ENCODE data around the gene ENTPD2. TPM values are rescaled to one million over a fixed set of nuclear protein-coding genes. Genes with fewer than 3 reads are reported as not detected.
A peak's percentile ranks its signal among the peaks of the same experiment; 100 is the strongest.

ENTPD2 gene
- total and polyA plus RNA-seq, 4 donors: 0.09 to 0.40 (median 0.21) TPM

GRCh38 chr9:137048655-137049543 lies 5.0 kb downstream of the ENTPD2 start:
- no peak overlapping the region for H3K27ac ChIP-seq (ENCODE audit: low read depth in 1 of 2, low read length in 2 of 2)
- no peak overlapping the region for H3K9ac ChIP-seq (ENCODE audit: low read depth in 1 of 2, low read length in 2 of 2)
- DNase-seq (ENCODE audit: low spot score): no peak
- H3K4me1 ChIP-seq (ENCODE audit: control insufficient read depth in 4 of 4, insufficient read depth in 4 of 4, low read length in 3 of 4): peaks cover 0 to 40% (median 9%) of the 10 kb centered on the region in 4 donors
- no peaks in the 10 kb centered on the region for H3K9me3 ChIP-seq (ENCODE audit: control insufficient read depth in 4 of 4, low read length in 3 of 4)
- no peak for TF ChIP-seq EGR1 (IDR thresholded peaks at IDR 0.05; ENCODE audit: low read depth in 2 of 2)
- H3K4me3 ChIP-seq (ENCODE audit: low read depth in 1 of 3, low read length in 3 of 3): no peak overlapping the region
- 33% methylated on average over 72 of the region's 72 CpGs for WGBS
- H3K27me3 ChIP-seq (ENCODE audit: control insufficient read depth in 4 of 4, insufficient read depth in 4 of 4, low read length in 3 of 4): peaks cover 6 to 14% (median 8%) of the 10 kb centered on the region in 4 donors
- no peaks in the 10 kb centered on the region for H3K36me3 ChIP-seq (ENCODE audit: control insufficient read depth in 4 of 4, insufficient read depth in 3 of 4, low read depth in 1 of 4, low read length in 3 of 4)

GRCh38 chr9:137046088-137046787 lies 7.6 kb downstream of the ENTPD2 start, which contains the start of gene NPDC1:
Gene NPDC1, minus strand, starts transcription at chr9:137046177. Its CDS starts 188 bp downstream, at chr9:137045989.
- Histone ChIP-seq H3K9me3 (ENCODE audit: control insufficient read depth in 4 of 4, low read length in 3 of 4) (no peaks in the 10 kb centered on the region), H3K4me1 (ENCODE audit: control insufficient read depth in 4 of 4, insufficient read depth in 4 of 4, low read length in 3 of 4) (peaks cover 0 to 36% (median 4%) of the 10 kb centered on the region in 4 donors), H3K27ac (ENCODE audit: low read depth in 1 of 2, low read length in 2 of 2) (peak within 1 kb of the TSS; percentile 4 to 27), H3K36me3 (ENCODE audit: control insufficient read depth in 4 of 4, insufficient read depth in 3 of 4, low read depth in 1 of 4, low read length in 3 of 4) (no peaks in the 10 kb centered on the region), H3K9ac (ENCODE audit: low read depth in 1 of 2, low read length in 2 of 2) (no peak within 1 kb of the TSS), H3K27me3 (ENCODE audit: control insufficient read depth in 4 of 4, insufficient read depth in 4 of 4, low read length in 3 of 4) (peaks cover 6 to 17% (median 8%) of the 10 kb centered on the region in 4 donors), H3K4me3 (ENCODE audit: low read depth in 1 of 3, low read length in 3 of 3) (peak within 1 kb of the TSS in 1 of 3 donors; percentile 54)
- peak; percentile 80 for DNase-seq (ENCODE audit: low spot score)
- WGBS: 2% methylated on average over 57 of the region's 57 CpGs
- TF ChIP-seq REST (IDR thresholded peaks at IDR 0.05) (peak; percentile 96), HNF4A (conservative IDR thresholded peaks at IDR 0.05) (no peak), CTCF (IDR thresholded peaks at IDR 0.05; ENCODE audit: low read depth, low read length, missing input control) (peak; percentile 75), RAD21 (IDR thresholded peaks at IDR 0.05) (peak; percentile 79 to 85)

- H3K4me1 ChIP-seq (ENCODE audit: control insufficient read depth in 4 of 4, insufficient read depth in 4 of 4, low read length in 3 of 4): peaks cover 0 to 36% (median 4%) of the 10 kb centered on the region in 4 donors
- peaks cover 6 to 22% (median 8%) of the 10 kb centered on the region in 4 donors for H3K27me3 ChIP-seq (ENCODE audit: control insufficient read depth in 4 of 4, insufficient read depth in 4 of 4, low read length in 3 of 4)
- H3K9me3 ChIP-seq (ENCODE audit: control insufficient read depth in 4 of 4, low read length in 3 of 4): no peaks in the 10 kb centered on the region
- DNase-seq (ENCODE audit: low spot score): no peak
- no peak overlapping the region for H3K9ac ChIP-seq (ENCODE audit: low read depth in 1 of 2, low read length in 2 of 2)
- peak overlapping the region; percentile 4 to 27 for H3K27ac ChIP-seq (ENCODE audit: low read depth in 1 of 2, low read length in 2 of 2)
- no peaks in the 10 kb centered on the region for H3K36me3 ChIP-seq (ENCODE audit: control insufficient read depth in 4 of 4, insufficient read depth in 3 of 4, low read depth in 1 of 4, low read length in 3 of 4)
- peak overlapping the region in 1 of 3 donors; percentile 54 for H3K4me3 ChIP-seq (ENCODE audit: low read depth in 1 of 3, low read length in 3 of 3)
- WGBS: 4% methylated on average over 96 of the region's 96 CpGs
- TF ChIP-seq EGR1 (IDR thresholded peaks at IDR 0.05; ENCODE audit: low read depth in 2 of 2) (no peak), REST (IDR thresholded peaks at IDR 0.05) (no peak), RXRA (IDR thresholded peaks at IDR 0.05) (no peak), HNF4A (conservative IDR thresholded peaks at IDR 0.05) (no peak), ZBTB33 (IDR thresholded peaks at IDR 0.05) (no peak), NR2F2 (IDR thresholded peaks at IDR 0.05) (no peak), JUND (IDR thresholded peaks at IDR 0.05) (no peak), YY1 (IDR thresholded peaks at IDR 0.05) (no peak)
Observed at GRCh38 chr9:137045294-137046087, 8.4 kb downstream of the ENTPD2 start.
